ENCODE results near the gene MICU2. TPM values are rescaled to one million over a fixed set of nuclear protein-coding genes. Genes with fewer than 3 reads are reported as not detected.

MICU2 gene
- polyA plus RNA-seq, 1 experiment: 20.3 TPM

DNA sequence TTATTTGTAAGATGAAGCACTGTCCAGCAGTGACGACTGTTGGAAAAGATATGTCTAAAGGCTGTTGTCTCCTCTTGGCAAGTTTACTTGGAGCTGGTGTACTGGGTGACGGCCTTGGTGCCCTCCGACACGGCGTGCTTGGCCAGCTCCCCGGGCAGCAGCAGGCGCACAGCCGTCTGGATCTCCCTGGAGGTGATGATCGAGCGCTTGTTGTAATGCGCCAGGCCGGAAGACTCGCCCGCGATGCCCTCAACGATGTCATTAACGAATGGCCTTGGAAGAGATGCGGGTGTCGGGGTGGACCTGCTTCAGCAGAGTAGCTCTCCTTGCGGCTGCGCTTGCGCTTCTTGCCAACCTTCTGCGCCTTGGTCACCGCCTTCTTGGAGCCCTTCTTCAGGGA is 120.2 kb downstream of the MICU2 start:
- DNase-seq (ENCODE audit: low read depth): no peak
- H3K27me3 ChIP-seq (ENCODE audit: control insufficient read depth, insufficient read depth, low read length): no peaks in the 10 kb centered on the region
- no peaks in the 10 kb centered on the region for H3K36me3 ChIP-seq (ENCODE audit: control insufficient read depth, insufficient read depth, low read length)
- ChIA-PET POLR2A (no interaction called here), CTCF (no interaction called here)
- TF ChIP-seq, protein P1, sequence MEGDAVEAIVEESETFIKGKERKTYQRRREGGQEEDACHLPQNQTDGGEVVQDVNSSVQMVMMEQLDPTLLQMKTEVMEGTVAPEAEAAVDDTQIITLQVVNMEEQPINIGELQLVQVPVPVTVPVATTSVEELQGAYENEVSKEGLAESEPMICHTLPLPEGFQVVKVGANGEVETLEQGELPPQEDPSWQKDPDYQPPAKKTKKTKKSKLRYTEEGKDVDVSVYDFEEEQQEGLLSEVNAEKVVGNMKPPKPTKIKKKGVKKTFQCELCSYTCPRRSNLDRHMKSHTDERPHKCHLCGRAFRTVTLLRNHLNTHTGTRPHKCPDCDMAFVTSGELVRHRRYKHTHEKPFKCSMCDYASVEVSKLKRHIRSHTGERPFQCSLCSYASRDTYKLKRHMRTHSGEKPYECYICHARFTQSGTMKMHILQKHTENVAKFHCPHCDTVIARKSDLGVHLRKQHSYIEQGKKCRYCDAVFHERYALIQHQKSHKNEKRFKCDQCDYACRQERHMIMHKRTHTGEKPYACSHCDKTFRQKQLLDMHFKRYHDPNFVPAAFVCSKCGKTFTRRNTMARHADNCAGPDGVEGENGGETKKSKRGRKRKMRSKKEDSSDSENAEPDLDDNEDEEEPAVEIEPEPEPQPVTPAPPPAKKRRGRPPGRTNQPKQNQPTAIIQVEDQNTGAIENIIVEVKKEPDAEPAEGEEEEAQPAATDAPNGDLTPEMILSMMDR (IDR thresholded peaks at IDR 0.05; ENCODE audit: insufficient read depth, low read depth, low read length): no peak
- H3K4me3 ChIP-seq (ENCODE audit: low read depth, low read length): no peak overlapping the region

DNA sequence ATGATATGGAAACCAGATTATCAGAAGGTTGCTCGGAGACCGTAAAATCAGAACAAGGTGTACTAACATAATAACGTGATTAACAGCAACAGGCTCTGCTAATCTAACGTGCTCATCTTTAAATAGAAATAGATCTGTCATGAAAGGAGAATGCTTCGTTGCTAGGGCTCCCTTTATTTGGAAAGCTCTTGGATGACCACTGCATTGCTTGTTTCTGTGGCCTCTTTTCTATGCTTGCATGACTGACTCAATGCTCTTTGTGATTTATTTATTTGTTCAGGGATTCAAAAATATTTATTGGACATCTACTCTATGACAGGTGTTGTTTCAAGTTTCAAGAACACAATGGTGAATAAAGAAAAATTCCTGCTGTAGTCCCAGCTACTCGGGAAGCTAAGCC is 122.6 kb downstream of the MICU2 start:
- Histone ChIP-seq H3K27me3 (ENCODE audit: control insufficient read depth, insufficient read depth, low read length) (no peaks in the 10 kb centered on the region), H3K4me3 (ENCODE audit: low read depth, low read length) (no peak overlapping the region), H3K36me3 (ENCODE audit: control insufficient read depth, insufficient read depth, low read length) (no peaks in the 10 kb centered on the region)
- POLR2A ChIA-PET: no interaction called here
- TF ChIP-seq, protein P1 (IDR thresholded peaks at IDR 0.05; ENCODE audit: insufficient read depth, low read depth, low read length): no peak
- CTCF ChIA-PET: interaction anchor here (7.7 kb wide), 1 partner anchor 186 kb away, joined by 94 read pairs; no protein-coding TSS in a partner anchor
- DNase-seq (ENCODE audit: low read depth): no peak

DNA sequence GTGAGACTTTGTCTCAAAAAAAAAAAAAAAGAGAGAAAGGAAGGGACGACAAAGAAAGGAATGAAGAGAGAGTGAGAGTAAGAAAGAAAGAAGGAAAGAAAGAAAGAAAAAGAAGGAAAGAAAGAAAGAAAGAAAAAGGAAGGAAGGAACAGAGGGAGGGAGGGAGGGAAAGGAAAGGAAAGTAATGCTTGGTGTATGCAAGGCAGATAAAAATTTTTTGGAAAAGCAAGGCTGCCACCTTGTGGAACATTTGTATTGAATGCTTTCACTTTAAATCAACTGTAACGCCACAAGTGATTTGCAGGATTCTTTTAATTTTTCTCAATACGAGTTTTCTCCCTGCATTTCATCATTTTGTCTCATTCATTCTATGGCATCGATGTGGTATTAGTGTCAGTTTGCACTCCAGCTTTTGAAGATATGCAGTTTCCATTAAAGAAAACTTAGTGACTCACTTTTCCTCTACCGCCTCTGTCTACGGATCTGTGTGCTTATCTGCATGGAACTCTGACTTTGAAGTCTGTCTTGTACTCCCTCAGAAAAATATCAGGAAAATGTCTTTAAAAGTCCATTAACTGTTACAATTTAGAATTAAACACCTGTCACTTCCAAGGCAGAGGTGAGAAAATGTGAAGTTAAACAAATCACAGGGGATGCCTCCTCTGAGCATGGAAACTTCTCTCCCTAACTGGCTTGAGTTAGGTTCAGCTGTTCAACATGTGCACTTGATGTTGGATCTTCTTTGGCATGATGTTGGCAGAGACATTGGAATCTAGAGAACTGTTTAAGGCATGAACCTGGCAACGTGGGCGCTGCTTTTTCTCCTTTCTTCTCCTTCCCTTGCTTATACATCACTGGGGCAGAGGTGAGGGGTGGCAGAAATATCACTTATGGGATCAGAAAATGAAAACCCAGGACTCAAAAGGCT is 124.8 kb downstream of the MICU2 start:
- DNase-seq (ENCODE audit: low read depth): peak; percentile 31
- no peaks in the 10 kb centered on the region for H3K36me3 ChIP-seq (ENCODE audit: control insufficient read depth, insufficient read depth, low read length)
- H3K27me3 ChIP-seq (ENCODE audit: control insufficient read depth, insufficient read depth, low read length): no peaks in the 10 kb centered on the region
- ChIA-PET POLR2A (no interaction called here), CTCF (interaction anchor here (0.6 to 7.7 kb wide), 12 partner anchors 9 to 542 kb away, joined by 3 to 94 read pairs (median 3); no protein-coding TSS in a partner anchor)
- peak overlapping the region; percentile 20 for H3K4me3 ChIP-seq (ENCODE audit: low read depth, low read length)
- TF ChIP-seq, protein P1 (IDR thresholded peaks at IDR 0.05; ENCODE audit: insufficient read depth, low read depth, low read length): peak; percentile 48

DNA sequence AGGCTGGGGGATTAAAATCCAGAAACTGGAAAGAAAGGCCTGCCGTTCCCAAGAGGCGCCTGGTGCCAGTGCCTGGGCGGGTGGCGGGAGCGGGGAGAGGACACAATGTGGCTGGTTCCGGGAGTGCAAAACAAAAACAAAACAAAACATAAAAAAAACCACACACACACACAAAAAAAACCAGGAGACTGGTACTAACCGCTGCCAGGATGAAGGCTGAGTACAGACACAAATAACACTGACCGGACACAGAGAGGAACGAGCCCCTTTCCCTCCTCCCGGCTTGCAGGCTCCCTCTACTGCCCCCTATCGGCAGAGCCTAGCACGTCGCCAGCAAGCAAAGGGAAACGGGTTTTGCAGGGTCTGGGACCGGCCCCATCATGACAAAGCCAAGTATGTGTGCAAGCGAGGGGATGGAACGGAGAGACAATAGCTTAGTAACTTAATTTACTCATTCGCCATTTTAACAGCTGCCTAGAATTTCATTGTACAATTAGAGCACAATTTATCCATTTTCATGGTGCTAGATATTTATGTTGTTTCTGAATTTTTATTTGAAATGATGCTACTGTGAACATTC is 127.0 kb downstream of the MICU2 start:
- H3K4me3 ChIP-seq (ENCODE audit: low read depth, low read length): peak overlapping the region; percentile 42
- TF ChIP-seq, protein P1 (IDR thresholded peaks at IDR 0.05; ENCODE audit: insufficient read depth, low read depth, low read length): peak; percentile 99
- POLR2A ChIA-PET: no interaction called here
- no peaks in the 10 kb centered on the region for H3K36me3 ChIP-seq (ENCODE audit: control insufficient read depth, insufficient read depth, low read length)
- H3K27me3 ChIP-seq (ENCODE audit: control insufficient read depth, insufficient read depth, low read length): no peaks in the 10 kb centered on the region
- DNase-seq (ENCODE audit: low read depth): no peak
- CTCF ChIA-PET: interaction anchor here (0.6 to 7.7 kb wide), 29 partner anchors 8 to 1855 kb away, joined by 3 to 94 read pairs (median 3); partner anchors contain the start of gene ZDHHC20

DNA sequence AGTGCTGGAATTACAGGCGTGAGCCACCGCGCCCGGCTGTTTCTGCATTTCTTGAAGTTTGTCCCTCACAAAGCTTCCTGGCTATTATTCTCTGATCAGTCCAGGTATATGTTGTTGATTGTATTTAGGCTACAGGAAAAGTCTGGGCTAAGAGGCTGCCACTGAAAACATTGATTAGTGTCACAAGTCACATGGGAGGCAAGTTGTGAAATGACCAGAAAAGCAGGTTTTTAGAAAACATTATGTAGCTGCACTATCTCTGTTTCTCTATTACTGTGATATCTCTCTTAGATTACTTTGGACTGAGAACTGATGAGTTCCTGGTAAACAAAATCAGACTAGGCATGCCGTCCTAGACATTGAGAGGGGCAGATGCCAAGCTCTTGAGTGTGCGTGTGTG is 128.9 kb downstream of the MICU2 start:
- no peak overlapping the region for H3K4me3 ChIP-seq (ENCODE audit: low read depth, low read length)
- no peak for DNase-seq (ENCODE audit: low read depth)
- H3K27me3 ChIP-seq (ENCODE audit: control insufficient read depth, insufficient read depth, low read length): no peaks in the 10 kb centered on the region
- ChIA-PET CTCF (interaction anchor here (4.6 to 7.7 kb wide), 2 partner anchors 9 to 179 kb away, joined by 37 to 94 read pairs; no protein-coding TSS in a partner anchor), POLR2A (no interaction called here)
- no peaks in the 10 kb centered on the region for H3K36me3 ChIP-seq (ENCODE audit: control insufficient read depth, insufficient read depth, low read length)
- TF ChIP-seq, protein P1 (IDR thresholded peaks at IDR 0.05; ENCODE audit: insufficient read depth, low read depth, low read length): no peak
